Fibroblast of pulmonary artery (primary cell): ENCODE measurements around the gene SCAP.

Experiments used
- DNase-seq: peaks from one replicate; pipeline ENCODE4 v3.0.0-alpha.2; 2010; ENCODE audit warnings: low read depth
- H3K4me3 ChIP-seq: replicated peaks from 2 replicates; pipeline ENCODE4 v1.5.1; 2011; ENCODE audit warnings: low read depth, mild to moderate bottlenecking, control low read depth, low read length, moderate library complexity
- TF ChIP-seq, protein P1 (sequence below): IDR thresholded peaks from 2 replicates; pipeline ENCODE4 v1.5.1; 2011; ENCODE audit warnings: mild to moderate bottlenecking, control low read depth, low read length, inconsistent platforms; ENCODE audit errors: missing control alignments

SCAP gene

DNA sequence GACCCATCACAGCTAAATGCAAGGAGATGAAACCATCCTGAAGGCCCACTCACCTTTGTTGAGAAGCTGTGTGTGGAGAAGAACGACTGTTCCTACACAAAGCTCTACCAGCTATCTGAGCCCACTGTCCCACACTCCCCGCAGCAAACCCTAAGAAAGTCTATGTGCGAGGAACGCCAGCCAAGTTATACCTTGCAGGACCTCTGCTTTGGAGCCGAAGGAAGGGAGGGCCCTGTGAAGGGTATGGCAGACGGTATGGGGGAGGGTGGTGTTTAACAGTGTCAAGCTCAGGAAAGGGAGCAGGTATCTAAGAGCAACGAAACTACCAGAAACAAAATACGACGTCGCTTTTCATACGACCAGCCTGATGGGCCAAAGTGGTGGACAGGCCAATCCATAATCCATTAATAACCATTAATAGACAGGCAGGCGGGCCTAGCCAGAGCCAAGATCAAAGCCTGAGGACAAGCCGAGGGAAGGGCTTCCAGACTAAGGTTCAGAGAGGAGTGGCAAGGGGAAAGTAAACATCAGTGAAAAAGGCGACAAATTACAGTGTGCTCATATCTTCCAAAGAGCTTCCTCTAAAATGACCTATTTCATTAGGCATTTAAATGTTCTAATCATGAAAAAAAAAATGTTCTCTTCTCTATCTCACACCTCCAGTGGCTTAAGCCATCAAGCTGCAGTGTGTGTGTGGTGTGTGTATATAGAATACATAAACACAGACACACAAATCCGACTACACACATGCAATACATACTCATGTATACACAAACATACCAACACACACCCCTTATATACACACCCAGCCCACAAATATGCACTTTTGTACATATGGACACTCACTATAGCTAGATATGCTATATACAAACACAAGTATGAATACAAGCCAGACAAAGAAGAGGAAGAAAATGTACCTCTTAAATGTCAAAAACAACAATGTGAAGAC lies 51.0 kb downstream of the SCAP start:
- TF ChIP-seq, protein P1, sequence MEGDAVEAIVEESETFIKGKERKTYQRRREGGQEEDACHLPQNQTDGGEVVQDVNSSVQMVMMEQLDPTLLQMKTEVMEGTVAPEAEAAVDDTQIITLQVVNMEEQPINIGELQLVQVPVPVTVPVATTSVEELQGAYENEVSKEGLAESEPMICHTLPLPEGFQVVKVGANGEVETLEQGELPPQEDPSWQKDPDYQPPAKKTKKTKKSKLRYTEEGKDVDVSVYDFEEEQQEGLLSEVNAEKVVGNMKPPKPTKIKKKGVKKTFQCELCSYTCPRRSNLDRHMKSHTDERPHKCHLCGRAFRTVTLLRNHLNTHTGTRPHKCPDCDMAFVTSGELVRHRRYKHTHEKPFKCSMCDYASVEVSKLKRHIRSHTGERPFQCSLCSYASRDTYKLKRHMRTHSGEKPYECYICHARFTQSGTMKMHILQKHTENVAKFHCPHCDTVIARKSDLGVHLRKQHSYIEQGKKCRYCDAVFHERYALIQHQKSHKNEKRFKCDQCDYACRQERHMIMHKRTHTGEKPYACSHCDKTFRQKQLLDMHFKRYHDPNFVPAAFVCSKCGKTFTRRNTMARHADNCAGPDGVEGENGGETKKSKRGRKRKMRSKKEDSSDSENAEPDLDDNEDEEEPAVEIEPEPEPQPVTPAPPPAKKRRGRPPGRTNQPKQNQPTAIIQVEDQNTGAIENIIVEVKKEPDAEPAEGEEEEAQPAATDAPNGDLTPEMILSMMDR = no peak

DNA sequence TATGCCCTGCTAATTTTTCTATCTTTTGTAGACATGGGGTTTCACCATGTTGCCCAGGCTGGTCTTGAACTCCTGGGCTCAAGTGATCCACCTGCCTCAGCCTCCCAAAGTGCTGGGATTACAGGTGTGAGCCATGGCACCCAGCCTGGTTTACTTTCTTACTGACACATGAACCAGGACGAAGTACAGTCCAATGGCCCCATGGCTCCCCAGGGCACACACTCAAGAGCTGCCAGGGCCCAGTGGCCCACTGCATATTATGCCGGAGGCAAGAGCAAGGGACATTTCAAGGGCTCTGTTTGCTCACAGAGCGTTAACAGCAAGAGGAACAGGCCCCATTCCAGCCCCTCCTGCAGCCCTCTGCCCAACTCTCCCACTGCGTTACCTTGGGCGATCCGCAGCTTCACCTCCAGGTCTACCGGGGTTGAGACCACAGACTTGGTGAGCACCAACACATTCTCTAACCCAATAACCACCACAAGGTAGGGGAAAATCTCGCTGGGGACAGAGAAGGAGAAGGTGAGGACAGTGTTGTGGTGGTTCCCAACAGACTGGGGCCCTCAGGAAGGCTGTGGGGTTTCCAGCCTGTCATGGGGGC lies 52.1 kb downstream of the SCAP start:
- no peak for DNase-seq
- H3K4me3 ChIP-seq = no peak overlapping the region
- TF ChIP-seq, protein P1 = no peak

More for the DNA sequence above, 51.0 kb downstream of the SCAP start:
- no peak overlapping the region for H3K4me3 ChIP-seq
- no peak for DNase-seq

DNA sequence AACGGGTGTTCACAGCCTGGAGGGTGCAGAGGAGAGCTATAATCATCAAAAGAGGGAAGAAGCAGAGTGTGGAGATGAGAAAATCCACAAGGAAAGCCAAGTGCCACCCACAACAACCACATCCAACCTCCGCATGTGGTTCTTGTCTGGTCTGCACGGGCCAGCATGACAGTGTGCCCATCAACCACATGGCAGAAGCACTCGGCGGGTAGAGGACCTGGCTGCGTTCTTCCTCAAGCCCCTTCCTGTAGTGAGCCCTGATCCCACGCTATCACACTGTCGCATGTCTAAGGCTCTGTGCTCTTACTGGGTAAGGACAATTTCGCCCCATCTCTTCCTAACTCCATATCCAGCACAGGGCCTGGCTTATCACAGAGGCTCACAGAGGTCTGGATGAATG lies 53.0 kb downstream of the SCAP start:
- no peak for DNase-seq
- no peak overlapping the region for H3K4me3 ChIP-seq
- TF ChIP-seq, protein P1 = no peak

DNA sequence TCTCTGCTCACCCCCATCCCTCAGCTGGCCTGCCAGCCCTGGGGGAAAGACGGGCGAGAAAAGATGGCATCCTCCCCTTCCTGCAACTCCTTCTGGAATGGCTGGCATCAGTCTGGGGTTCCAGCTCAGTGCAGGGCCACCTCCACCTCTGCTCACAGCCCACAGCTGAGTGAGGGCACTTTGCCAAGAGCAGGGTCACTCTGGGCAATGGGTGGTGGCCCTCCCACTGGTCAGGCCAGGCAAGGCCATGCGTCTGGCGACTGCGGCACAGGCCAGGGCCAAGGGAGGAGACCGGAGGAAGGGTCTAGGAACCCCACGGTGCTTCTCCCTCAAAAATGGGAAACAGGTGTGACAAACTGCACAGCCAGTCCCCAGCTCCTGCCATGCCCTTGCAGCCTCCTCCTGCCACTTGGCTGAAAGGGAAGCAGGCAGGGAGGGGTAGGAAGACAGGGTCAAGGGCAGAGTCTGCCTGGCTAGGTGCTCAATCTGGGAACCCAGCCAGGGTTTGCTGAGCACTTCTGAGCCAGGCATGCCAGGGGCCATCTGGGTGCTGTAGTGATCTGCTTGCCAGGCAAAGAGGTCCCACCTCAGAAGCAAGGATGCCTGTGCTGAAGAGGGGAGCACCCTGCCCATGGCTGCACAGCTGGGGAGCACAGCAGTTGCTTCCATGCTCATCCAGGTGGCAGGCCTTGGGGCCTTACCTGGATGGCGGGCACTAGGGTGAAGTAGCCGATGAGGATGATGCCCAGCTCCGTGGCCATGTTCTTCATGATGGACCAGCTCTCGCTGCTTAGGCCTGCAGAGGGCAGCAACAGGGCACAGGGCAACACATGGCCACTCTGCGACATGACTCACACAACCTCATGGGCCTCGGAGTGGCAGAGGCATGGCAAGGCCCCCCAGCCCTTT lies 53.7 kb downstream of the SCAP start:
- no peak overlapping the region for H3K4me3 ChIP-seq
- TF ChIP-seq, protein P1 = peak; percentile 31
- DNase-seq = peak; percentile 23

DNA sequence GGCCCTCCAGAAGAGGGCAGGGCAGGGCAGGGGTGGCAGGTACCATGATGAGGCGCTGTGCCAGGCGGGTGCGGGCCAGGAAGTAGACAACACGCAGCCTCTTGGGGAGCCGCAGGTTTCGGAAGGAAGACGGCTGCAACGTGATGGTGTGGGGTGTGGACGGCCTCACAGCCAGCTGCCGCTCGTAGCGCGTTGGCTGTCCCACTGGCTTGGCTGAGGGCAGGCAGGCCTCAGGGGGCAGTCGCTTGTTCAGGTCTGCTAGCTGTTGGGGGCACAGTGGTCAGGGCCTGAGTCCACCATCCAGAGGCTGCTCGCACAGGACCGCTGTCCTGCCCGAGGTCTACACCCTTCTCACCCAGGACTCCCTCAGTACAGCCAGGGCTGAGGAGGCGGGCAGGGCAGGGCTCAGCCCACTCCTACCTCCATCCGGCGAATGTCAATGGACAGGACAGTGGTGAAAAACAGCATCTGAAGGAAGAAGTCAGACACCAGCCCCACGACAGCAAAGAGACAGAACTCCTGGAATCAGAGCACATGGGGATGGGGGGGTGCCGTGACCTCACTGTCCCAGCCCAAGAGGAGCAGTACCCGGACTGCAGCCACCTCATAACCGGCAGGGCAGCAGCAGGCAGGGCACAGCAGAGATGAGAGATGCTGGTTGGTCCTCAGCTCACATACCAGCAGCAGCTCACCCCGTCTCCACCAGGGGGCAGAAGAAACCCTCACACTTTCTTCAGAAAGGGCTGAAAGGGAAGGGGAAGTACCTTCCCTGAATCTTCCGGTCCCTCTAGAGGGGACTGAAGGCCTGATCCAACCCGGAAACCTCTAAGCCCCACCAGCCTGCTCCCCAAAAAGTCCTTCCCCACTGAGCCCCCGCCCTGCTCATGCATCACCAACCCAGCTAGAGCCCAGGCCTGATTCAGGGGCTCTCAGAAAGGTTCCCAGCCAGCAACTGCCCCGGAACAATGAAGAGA lies 54.9 kb downstream of the SCAP start:
- no peak overlapping the region for H3K4me3 ChIP-seq
- DNase-seq = peak; percentile 91
- TF ChIP-seq, protein P1 = peak; percentile 96

DNA sequence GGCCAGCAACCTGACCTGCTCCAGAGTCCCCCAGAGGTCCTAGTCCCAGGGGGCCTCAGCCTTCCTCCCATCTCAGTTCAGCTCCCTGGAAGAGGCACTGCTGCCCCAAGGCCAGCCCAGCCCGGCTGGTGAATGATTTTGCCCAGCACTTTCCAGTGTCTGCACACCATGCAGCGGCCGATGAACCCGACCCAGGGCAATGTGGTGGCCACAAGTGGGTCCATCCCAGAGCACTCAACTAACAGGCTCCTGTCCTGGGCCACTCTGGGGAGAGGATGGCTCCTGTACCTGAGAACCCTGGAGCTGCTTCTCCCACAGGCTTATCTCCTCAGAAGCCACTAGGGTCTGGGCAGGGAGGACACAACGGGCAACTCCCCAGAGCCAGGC lies 55.7 kb downstream of the SCAP start:
- TF ChIP-seq, protein P1 = no peak
- H3K4me3 ChIP-seq = no peak overlapping the region
- DNase-seq = no peak
